NCI-H146 (cell line): ENCODE measurements around the gene NR1I2.

Experiments
- DNase-seq: peaks from one replicate; lab custom pipeline; 2025; lab: John Stamatoyannopoulos, UW

NR1I2 gene

GRCh38 chr3:119819806-119820205 is 37.9 kb downstream of the NR1I2 start:
- no peak for DNase-seq

- no peak for DNase-seq
Observed at GRCh38 chr3:119825820-119826219, 43.9 kb downstream of the NR1I2 start.

- DNase-seq = no peak
Observed at GRCh38 chr3:119826711-119827608, 45.1 kb downstream of the NR1I2 start.

GRCh38 chr3:119829420-119829819 is 47.5 kb downstream of the NR1I2 start:
- no peak for DNase-seq

GRCh38 chr3:119831022-119831421 is 49.1 kb downstream of the NR1I2 start:
- DNase-seq = no peak

- no peak for DNase-seq
Observed at GRCh38 chr3:119831941-119832371, 50.1 kb downstream of the NR1I2 start.

- DNase-seq = no peak
Observed at GRCh38 chr3:119834754-119835370, 53.0 kb downstream of the NR1I2 start.

GRCh38 chr3:119835556-119835955 is 53.7 kb downstream of the NR1I2 start:
- no peak for DNase-seq

GRCh38 chr3:119841808-119842471 is 60.0 kb downstream of the NR1I2 start:
- no peak for DNase-seq

GRCh38 chr3:119849126-119849525 is 67.2 kb downstream of the NR1I2 start:
- DNase-seq = no peak

- DNase-seq = no peak
Observed at GRCh38 chr3:119856695-119857094, 74.8 kb downstream of the NR1I2 start.

- DNase-seq = no peak
Observed at GRCh38 chr3:119858957-119859356, 77.1 kb downstream of the NR1I2 start.

GRCh38 chr3:119859728-119860127 is 77.8 kb downstream of the NR1I2 start:
- DNase-seq = no peak

GRCh38 chr3:119861681-119862080 is 79.8 kb downstream of the NR1I2 start:
- DNase-seq = no peak

GRCh38 chr3:119862616-119863015 is 80.7 kb downstream of the NR1I2 start:
- DNase-seq = no peak

GRCh38 chr3:119864476-119864875 is 82.6 kb downstream of the NR1I2 start:
- DNase-seq = no peak
